WTC11 (cell line): Measurements from ENCODE around the gene LASP1NB.

Source experiments
- ATAC-seq: fragments of 200-7000 bp; cut with Tn5 transposase; 2 replicates; pipeline ENCODE4 v1.10.0; 2021; ENCODE audit warnings: mild to moderate bottlenecking, moderate library complexity
- CTCF ChIA-PET: fragments of 300-600 bp; sonication (Branson Sonifier 250); formaldehyde crosslinking; loops from one replicate; lab custom pipeline; 2021; ENCODE audit warnings: antibody characterized with exemption; lab: Charles Lee
- POLR2A ChIA-PET: fragments of 350-600 bp; sonication (Branson Sonifier 250); formaldehyde crosslinking; loops from one replicate; lab custom pipeline; 2021; ENCODE audit warnings: antibody characterized with exemption; lab: Charles Lee
- DNase-seq: peaks from one replicate; pipeline ENCODE4 v3.0.0; 2021; ENCODE audit warnings: low spot score
- H3K27ac Mint-ChIP-seq: 2 replicates; pipeline ENCODE4 v1.8.0; 2021; ENCODE audit warnings: mixed read lengths
- H3K27me3 Mint-ChIP-seq: 2 replicates; pipeline ENCODE4 v1.8.0; 2021; ENCODE audit warnings: low read depth, mild to moderate bottlenecking, moderate library complexity, mixed read lengths
- H3K36me3 Mint-ChIP-seq: 2 replicates; pipeline ENCODE4 v1.8.0; 2021; ENCODE audit warnings: mixed read lengths
- H3K4me1 Mint-ChIP-seq: 2 replicates; pipeline ENCODE4 v1.8.0; 2022; ENCODE audit warnings: mixed read lengths
- H3K4me3 Mint-ChIP-seq: 2 replicates; pipeline ENCODE4 v1.8.0; 2021; ENCODE audit warnings: mild to moderate bottlenecking, moderate library complexity, mixed read lengths
- H3K9me3 Mint-ChIP-seq: 2 replicates; pipeline ENCODE4 v1.8.0; 2021; ENCODE audit warnings: mixed read lengths
- AR ChIP-seq: fragments of 250-450 bp; sonication (Bioruptor Pico); IDR thresholded peaks from 2 replicates; pipeline ENCODE4 v1.9.0; 2021; ENCODE audit warnings: mild to moderate bottlenecking
- CREM ChIP-seq: sonication (generic); formaldehyde crosslinking; IDR thresholded peaks from 2 replicates; pipeline ENCODE4 v1.8.1; 2022; ENCODE audit warnings: mild to moderate bottlenecking, missing genetic modification reagents, moderate library complexity
- ESRRA ChIP-seq: sonication (generic); formaldehyde crosslinking; IDR thresholded peaks from 2 replicates; pipeline ENCODE4 v1.8.1; 2022; ENCODE audit warnings: mild to moderate bottlenecking, missing genetic modification reagents, borderline replicate concordance
- JUN ChIP-seq: sonication (generic); formaldehyde crosslinking; IDR thresholded peaks from 2 replicates; pipeline ENCODE4 v1.8.0; 2023; ENCODE audit warnings: mild to moderate bottlenecking, missing genetic modification reagents
- KAT7 ChIP-seq: sonication (generic); formaldehyde crosslinking; IDR thresholded peaks from 2 replicates; pipeline ENCODE4 v1.8.1; 2023; ENCODE audit warnings: missing genetic modification reagents, mild to moderate bottlenecking, borderline replicate concordance
- MAX ChIP-seq: sonication (generic); formaldehyde crosslinking; IDR thresholded peaks from 2 replicates; pipeline ENCODE4 v1.8.0; 2022; ENCODE audit warnings: mild to moderate bottlenecking, missing genetic modification reagents
- MLX ChIP-seq: sonication (generic); formaldehyde crosslinking; IDR thresholded peaks from 2 replicates; pipeline ENCODE4 v1.8.1; 2023; ENCODE audit warnings: mild to moderate bottlenecking, missing genetic modification reagents, moderate library complexity
- MXD4 ChIP-seq: fragments of 250-450 bp; sonication (Bioruptor Pico); IDR thresholded peaks from 2 replicates; pipeline ENCODE4 v1.8.0; 2021; ENCODE audit warnings: mild to moderate bottlenecking, moderate library complexity, borderline replicate concordance
- MYBL2 ChIP-seq: sonication (generic); formaldehyde crosslinking; IDR thresholded peaks from 2 replicates; pipeline ENCODE4 v1.8.1; 2023; ENCODE audit warnings: mild to moderate bottlenecking, moderate library complexity, missing genetic modification reagents
- NFE2L1 ChIP-seq: sonication (generic); formaldehyde crosslinking; IDR thresholded peaks from 2 replicates; pipeline ENCODE4 v1.8.1; 2023; ENCODE audit warnings: missing genetic modification reagents
- PRRX2 ChIP-seq: fragments of 250-450 bp; sonication (Bioruptor Pico); IDR thresholded peaks from 2 replicates; pipeline ENCODE4 v1.8.0; 2021; ENCODE audit warnings: mild to moderate bottlenecking
- RELA ChIP-seq: sonication (generic); formaldehyde crosslinking; IDR thresholded peaks from 2 replicates; pipeline ENCODE4 v1.8.1; 2022; ENCODE audit warnings: missing genetic modification reagents, mild to moderate bottlenecking, borderline replicate concordance
- SMAD3 ChIP-seq: sonication (generic); formaldehyde crosslinking; IDR thresholded peaks from 2 replicates; pipeline ENCODE4 v1.8.0; 2022; ENCODE audit warnings: missing genetic modification reagents, mild to moderate bottlenecking, borderline replicate concordance
- SMAD4 ChIP-seq: sonication (generic); formaldehyde crosslinking; IDR thresholded peaks from 2 replicates; pipeline ENCODE4 v1.8.0; 2022; ENCODE audit warnings: mild to moderate bottlenecking, missing genetic modification reagents
- TP53 ChIP-seq: sonication (generic); formaldehyde crosslinking; IDR thresholded peaks from 2 replicates; pipeline ENCODE4 v1.8.1; 2023; ENCODE audit warnings: mild to moderate bottlenecking, missing genetic modification reagents
- USF2 ChIP-seq: sonication (generic); formaldehyde crosslinking; IDR thresholded peaks from 2 replicates; pipeline ENCODE4 v1.8.1; 2023; ENCODE audit warnings: mild to moderate bottlenecking, missing genetic modification reagents, moderate library complexity
- ZNF138 ChIP-seq: sonication (generic); formaldehyde crosslinking; conservative IDR thresholded peaks from 2 replicates; pipeline ENCODE4 v1.8.1; 2022; ENCODE audit warnings: mild to moderate bottlenecking, moderate library complexity, missing genetic modification reagents
- ZNF317 ChIP-seq: sonication (generic); formaldehyde crosslinking; IDR thresholded peaks from 2 replicates; pipeline ENCODE4 v1.8.1; 2023; ENCODE audit warnings: low read depth, mild to moderate bottlenecking, moderate library complexity, missing genetic modification reagents, borderline replicate concordance
- ZNF423 ChIP-seq: fragments of 250-450 bp; sonication (Bioruptor Pico); IDR thresholded peaks from 2 replicates; pipeline ENCODE4 v2.1.2; 2022; ENCODE audit warnings: mild to moderate bottlenecking, moderate library complexity
- ZNF512 ChIP-seq: sonication (generic); formaldehyde crosslinking; IDR thresholded peaks from 2 replicates; pipeline ENCODE4 v1.8.1; 2022; ENCODE audit warnings: missing genetic modification reagents, borderline replicate concordance

LASP1NB gene

GRCh38 chr17:38906460-38907228, 18.8 kb upstream of the LASP1NB start:
- POLR2A ChIA-PET: no interaction called here
- ATAC-seq: no peak; the same call in 1 of the 2 replicates
- no peaks in the 10 kb centered on the region for H3K9me3 Mint-ChIP-seq
- TF ChIP-seq MLX (CRISPR knock-in tag): no peak
- TF ChIP-seq ZNF423: no peak
- TF ChIP-seq ZNF138 (CRISPR knock-in tag): no peak
- no peak for TF ChIP-seq MAX (CRISPR knock-in tag)
- TF ChIP-seq JUN (CRISPR knock-in tag): no peak
- TF ChIP-seq USF2: no peak
- no peak for TF ChIP-seq ESRRA (CRISPR knock-in tag)
- no peak for TF ChIP-seq MYBL2 (CRISPR knock-in tag)
- TF ChIP-seq MXD4: no peak
- no peak for TF ChIP-seq AR
- no peak for TF ChIP-seq SMAD4 (CRISPR knock-in tag)
- no peak for TF ChIP-seq NFE2L1
- TF ChIP-seq KAT7 (CRISPR knock-in tag): no peak
- no peak for TF ChIP-seq RELA (CRISPR knock-in tag)
- no peak for TF ChIP-seq ZNF512 (CRISPR knock-in tag)
- no peak for TF ChIP-seq CREM (CRISPR knock-in tag)
- no peak for TF ChIP-seq SMAD3
- TF ChIP-seq TP53: no peak
- TF ChIP-seq PRRX2: no peak
- TF ChIP-seq ZNF317 (CRISPR knock-in tag): no peak
- TF ChIP-seq, all 79 proteins: peak for 0
- no peak for DNase-seq
- Mint-ChIP-seq H3K4me1 (peaks cover 18% of the 10 kb centered on the region), H3K4me3 (no peak overlapping the region), H3K36me3 (peaks cover 21% of the 10 kb centered on the region), H3K27ac (peak overlapping the region; percentile 86), H3K27me3 (no peaks in the 10 kb centered on the region)
- CTCF ChIA-PET: interaction anchor here (0.8 to 2.2 kb wide), 9 partner anchors 11 to 268 kb away, joined by 3 to 14 read pairs (median 5); partner anchors contain the start of genes FBXO47 and LASP1NB
